ENCODE data around the gene BCAS4.

Gene BCAS4

DNA sequence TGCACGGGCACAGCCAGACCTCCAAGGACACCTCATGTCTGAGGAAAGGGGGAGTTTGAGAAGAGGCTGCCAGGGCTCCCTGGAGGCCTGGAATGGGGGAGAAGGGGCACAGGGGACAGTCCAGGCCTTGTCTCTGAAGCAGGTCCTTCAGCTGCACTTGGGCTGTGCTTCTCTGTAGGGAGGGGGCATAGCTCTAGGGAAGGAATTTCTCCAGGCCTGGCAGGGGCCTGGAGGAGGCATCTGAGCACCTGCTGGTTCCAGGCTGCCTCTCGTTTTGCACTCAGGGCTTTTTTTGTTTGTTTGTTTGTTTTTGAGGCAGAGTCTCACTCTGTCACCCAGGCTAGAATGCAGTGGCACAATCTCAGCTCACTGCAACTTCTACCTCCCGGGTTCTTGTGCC is 67.7 kb downstream of the BCAS4 start:
- no peaks in the 10 kb centered on the region for H3F3A ChIP-seq (ENCODE audit: insufficient read depth, low read length)
- no peaks in the 10 kb centered on the region for H3K9me3 ChIP-seq (ENCODE audit: low read length)
- H2AFZ ChIP-seq (ENCODE audit: low read length), result no peak overlapping the region
- no peaks in the 10 kb centered on the region for H3K9me2 ChIP-seq (ENCODE audit: low read depth, low read length)
- no peaks in the 10 kb centered on the region for H4K20me1 ChIP-seq (ENCODE audit: insufficient read depth, low read length)
- peaks cover 12% of the 10 kb centered on the region; the same call in 1 of the 2 replicates for H3K36me3 ChIP-seq (ENCODE audit: insufficient read depth, low read length)
- no peak for TF ChIP-seq EZH2 (IDR thresholded peaks at IDR 0.05; ENCODE audit: borderline replicate concordance, low read length)
- TF ChIP-seq CTCF (IDR thresholded peaks at IDR 0.05; ENCODE audit: low read length), result no peak
- H3K27me3 ChIP-seq (ENCODE audit: insufficient read depth, low read length), result no peaks in the 10 kb centered on the region
- H3K79me2 ChIP-seq (ENCODE audit: insufficient read depth, low read length), result no peaks in the 10 kb centered on the region
- no peak overlapping the region for H3K4me3 ChIP-seq (ENCODE audit: low read depth, low read length, poor library complexity, severe bottlenecking)
- no peak overlapping the region for H3K27ac ChIP-seq (ENCODE audit: low read depth, low read length, poor library complexity, severe bottlenecking)
- H3K4me2 ChIP-seq (ENCODE audit: low read length), result no peak overlapping the region
- no peak overlapping the region for H3K9ac ChIP-seq (ENCODE audit: low read length)
- H3K4me1 ChIP-seq (ENCODE audit: insufficient read depth, low read length, severe bottlenecking), result peaks cover 18% of the 10 kb centered on the region

- Histone ChIP-seq H3F3A (ENCODE audit: insufficient read depth, low read length) (no peaks in the 10 kb centered on the region), H3K4me2 (ENCODE audit: low read length) (no peak overlapping the region), H3K4me3 (ENCODE audit: low read depth, low read length, poor library complexity, severe bottlenecking) (no peak overlapping the region), H3K36me3 (ENCODE audit: insufficient read depth, low read length) (peaks cover 12% of the 10 kb centered on the region; the same call in 1 of the 2 replicates), H3K4me1 (ENCODE audit: insufficient read depth, low read length, severe bottlenecking) (peaks cover 3% of the 10 kb centered on the region), H3K27ac (ENCODE audit: low read depth, low read length, poor library complexity, severe bottlenecking) (no peak overlapping the region), H3K9me2 (ENCODE audit: low read depth, low read length) (no peaks in the 10 kb centered on the region), H3K9me3 (ENCODE audit: low read length) (no peaks in the 10 kb centered on the region), H3K9ac (ENCODE audit: low read length) (no peak overlapping the region), H2AFZ (ENCODE audit: low read length) (no peak overlapping the region), H3K27me3 (ENCODE audit: insufficient read depth, low read length) (no peaks in the 10 kb centered on the region), H3K79me2 (ENCODE audit: insufficient read depth, low read length) (no peaks in the 10 kb centered on the region), H4K20me1 (ENCODE audit: insufficient read depth, low read length) (no peaks in the 10 kb centered on the region)
- TF ChIP-seq CTCF (IDR thresholded peaks at IDR 0.05; ENCODE audit: low read length) (no peak), EZH2 (IDR thresholded peaks at IDR 0.05; ENCODE audit: borderline replicate concordance, low read length) (no peak)
Measured at GRCh38 chr20:50865114-50865513, 70.3 kb downstream of the BCAS4 start.

- no peaks in the 10 kb centered on the region for H3K9me3 ChIP-seq (ENCODE audit: low read length)
- H3K4me3 ChIP-seq (ENCODE audit: low read depth, low read length, poor library complexity, severe bottlenecking), result no peak overlapping the region
- H4K20me1 ChIP-seq (ENCODE audit: insufficient read depth, low read length), result no peaks in the 10 kb centered on the region
- H3K9me2 ChIP-seq (ENCODE audit: low read depth, low read length), result no peaks in the 10 kb centered on the region
- H3K9ac ChIP-seq (ENCODE audit: low read length), result no peak overlapping the region
- H3K79me2 ChIP-seq (ENCODE audit: insufficient read depth, low read length), result no peaks in the 10 kb centered on the region
- peaks cover 12% of the 10 kb centered on the region; the same call in 1 of the 2 replicates for H3K36me3 ChIP-seq (ENCODE audit: insufficient read depth, low read length)
- H3K27ac ChIP-seq (ENCODE audit: low read depth, low read length, poor library complexity, severe bottlenecking), result no peak overlapping the region
- no peaks in the 10 kb centered on the region for H3K27me3 ChIP-seq (ENCODE audit: insufficient read depth, low read length)
- no peak overlapping the region for H3K4me2 ChIP-seq (ENCODE audit: low read length)
- no peak overlapping the region for H2AFZ ChIP-seq (ENCODE audit: low read length)
- no peaks in the 10 kb centered on the region for H3F3A ChIP-seq (ENCODE audit: insufficient read depth, low read length)
- no peaks in the 10 kb centered on the region for H3K4me1 ChIP-seq (ENCODE audit: insufficient read depth, low read length, severe bottlenecking)
- no peak for TF ChIP-seq CTCF (IDR thresholded peaks at IDR 0.05; ENCODE audit: low read length)
- TF ChIP-seq EZH2 (IDR thresholded peaks at IDR 0.05; ENCODE audit: borderline replicate concordance, low read length), result no peak
Measured at GRCh38 chr20:50865591-50865990, 70.7 kb downstream of the BCAS4 start.
